ENCODE data around the gene WDR62.

- TF ChIP-seq CTCF (IDR thresholded peaks at IDR 0.05) (no peak), POLR2AphosphoS5 (IDR thresholded peaks at IDR 0.05) (no peak), EP300 (IDR thresholded peaks at IDR 0.05) (no peak)
Observed at GRCh38 chr19:36067681-36068080, 13.0 kb downstream of the WDR62 start.
